HG03521 (cell line): ENCODE results near the gene ULBP3.
"Not testable (repeated sequence)": the region's sequence is repeated elsewhere in the genome, so short reads cannot be mapped to it uniquely, and the experiment has no call there.

Source experiments
- ATAC-seq: cut with Tn5 transposase; IDR thresholded peaks from one replicate; pipeline ENCODE4 v1.9.1; 2021; ENCODE audit warnings: mild to moderate bottlenecking, moderate library complexity; ENCODE audit not compliant: unreplicated experiment

ULBP3 gene

GRCh38 chr6:150017186-150017521, 51.8 kb downstream of the ULBP3 start:
- ATAC-seq, result not testable (repeated sequence)

- no peak for ATAC-seq
Measured at GRCh38 chr6:150016324-150017185, 52.4 kb downstream of the ULBP3 start.

- ATAC-seq, result not testable (repeated sequence)
Measured at GRCh38 chr6:150015281-150016001, 53.5 kb downstream of the ULBP3 start.

GRCh38 chr6:150014623-150015280, 54.2 kb downstream of the ULBP3 start:
- not testable (repeated sequence) for ATAC-seq

GRCh38 chr6:150013785-150014622, 54.9 kb downstream of the ULBP3 start:
- not testable (repeated sequence) for ATAC-seq

GRCh38 chr6:150012846-150013784, 55.8 kb downstream of the ULBP3 start:
- ATAC-seq, result not testable (repeated sequence)
